ENCODE results near the gene MIDN.

MIDN gene

GRCh38 chr19:1230783-1231489, 17.4 kb upstream of the MIDN start:
- no peak for TF ChIP-seq CTCF (IDR thresholded peaks at IDR 0.05; ENCODE audit: borderline replicate concordance, insufficient read depth, low read depth, low read length)
- no peak overlapping the region for H3K4me3 ChIP-seq (ENCODE audit: low read depth, low read length)

- H3K4me3 ChIP-seq (ENCODE audit: low read depth, low read length): no peak overlapping the region
- no peak for TF ChIP-seq CTCF (IDR thresholded peaks at IDR 0.05; ENCODE audit: borderline replicate concordance, insufficient read depth, low read depth, low read length)
Measured at GRCh38 chr19:1231729-1232637, 16.4 kb upstream of the MIDN start.

GRCh38 chr19:1232652-1233072, 15.7 kb upstream of the MIDN start:
- H3K4me3 ChIP-seq (ENCODE audit: low read depth, low read length): no peak overlapping the region
- no peak for TF ChIP-seq CTCF (IDR thresholded peaks at IDR 0.05; ENCODE audit: borderline replicate concordance, insufficient read depth, low read depth, low read length)

DNA sequence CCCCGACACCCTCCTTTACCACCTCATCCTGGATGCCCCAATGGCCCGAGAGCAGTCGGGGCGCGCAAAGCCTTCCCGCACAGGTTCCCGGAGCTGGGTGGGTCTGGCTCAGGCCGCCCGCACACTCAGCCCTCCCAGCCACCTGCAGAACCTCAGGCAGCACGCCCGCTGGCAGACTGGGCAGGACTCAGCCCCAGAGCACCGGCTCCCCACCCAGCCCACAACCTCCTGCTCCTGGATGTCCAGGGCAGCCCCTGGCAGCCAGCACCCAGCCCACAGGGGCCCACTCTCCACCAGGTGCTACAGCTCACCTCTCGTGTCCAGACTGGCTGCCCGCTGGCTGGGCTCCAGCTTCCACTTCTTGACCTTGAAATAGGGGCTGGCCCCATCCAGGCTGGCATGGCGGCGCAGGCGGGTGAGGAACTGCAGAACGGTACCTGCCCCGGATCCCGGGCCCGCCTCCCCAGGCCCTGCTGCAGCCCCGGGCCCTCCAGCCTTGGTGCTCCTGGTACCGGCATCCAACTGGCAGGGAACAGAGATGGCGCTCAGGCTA, 15.2 kb upstream of the MIDN start:
- no peak for TF ChIP-seq CTCF (IDR thresholded peaks at IDR 0.05; ENCODE audit: borderline replicate concordance, insufficient read depth, low read depth, low read length)

DNA sequence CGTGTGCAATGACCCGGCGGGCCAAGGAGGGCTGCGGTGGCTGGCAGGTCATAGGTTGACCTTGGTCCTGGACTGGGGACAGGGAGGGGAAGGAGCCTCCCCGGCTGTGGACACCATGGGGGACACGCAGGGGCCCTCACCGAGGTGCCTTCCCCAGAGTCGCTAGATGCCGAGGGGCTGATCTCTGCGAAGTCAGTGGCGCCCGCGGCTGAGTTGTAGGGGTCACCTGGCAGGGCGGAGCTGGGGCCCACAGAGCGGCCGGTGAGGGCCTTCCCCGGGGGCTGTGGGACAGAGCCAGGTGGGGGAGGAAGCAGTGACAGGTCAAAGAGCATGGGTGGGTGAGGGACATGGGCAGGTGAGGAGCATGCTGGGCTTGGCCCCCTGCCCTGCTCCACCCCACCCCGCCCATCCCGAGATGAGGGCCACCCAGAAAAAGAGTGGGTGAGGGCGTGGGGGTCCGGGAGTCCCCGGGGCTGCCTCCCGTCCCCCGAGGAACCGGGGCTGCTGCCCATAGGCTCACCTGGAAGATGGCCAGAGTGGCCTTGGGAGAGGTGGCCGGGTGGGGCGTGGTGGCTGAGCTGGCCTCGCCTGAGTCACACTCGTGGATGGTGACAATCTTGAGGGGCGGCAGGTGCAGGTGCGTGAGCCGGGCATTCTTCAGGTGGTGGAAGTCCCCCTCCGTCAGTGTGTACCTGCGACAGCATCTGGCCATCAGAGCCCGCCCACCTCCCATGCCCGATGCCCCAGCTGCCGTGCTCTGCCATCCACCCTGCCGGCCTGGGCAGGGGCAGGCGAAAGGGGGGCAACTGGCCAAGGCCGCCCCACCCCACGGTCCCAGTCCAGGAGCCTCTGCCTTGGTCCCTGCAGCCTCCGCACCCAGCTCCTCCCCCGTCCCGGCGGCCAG, 14.1 kb upstream of the MIDN start:
- TF ChIP-seq CTCF (IDR thresholded peaks at IDR 0.05; ENCODE audit: borderline replicate concordance, insufficient read depth, low read depth, low read length): no peak
- H3K4me3 ChIP-seq (ENCODE audit: low read depth, low read length): no peak overlapping the region

More for the DNA sequence above, 15.2 kb upstream of the MIDN start:
- H3K4me3 ChIP-seq (ENCODE audit: low read depth, low read length): no peak overlapping the region

- H3K4me3 ChIP-seq (ENCODE audit: low read depth, low read length): no peak overlapping the region
- TF ChIP-seq CTCF (IDR thresholded peaks at IDR 0.05; ENCODE audit: borderline replicate concordance, insufficient read depth, low read depth, low read length): no peak
Measured at GRCh38 chr19:1234955-1235380, 13.4 kb upstream of the MIDN start.
